MM.1S (cell line): ENCODE results near the gene C20orf141.

Experiments used
- DNase-seq: peaks from one replicate; pipeline ENCODE4 v3.0.0-alpha.2; 2015
- H2AFZ ChIP-seq: fragments of 300-600 bp; sonication (generic); 2 replicates; pipeline ENCODE4 v1.6.0; 2016; ENCODE audit warnings: antibody characterized with exemption, low read length
- H3F3A ChIP-seq: fragments of 300-600 bp; sonication (generic); 2 replicates; pipeline ENCODE4 v1.6.1; 2016; ENCODE audit warnings: mild to moderate bottlenecking, antibody characterized with exemption, low read length, moderate library complexity, mixed read lengths; ENCODE audit not compliant: insufficient read depth
- H3K27ac ChIP-seq: fragments of 300-600 bp; sonication (generic); 2 replicates; pipeline ENCODE4 v1.5.1; 2016; ENCODE audit warnings: mild to moderate bottlenecking, low read length
- H3K27me3 ChIP-seq: fragments of 300-600 bp; sonication (generic); replicated peaks from 2 replicates; pipeline ENCODE4 v1.6.0; 2016; ENCODE audit warnings: low read length; ENCODE audit not compliant: insufficient read depth
- H3K36me3 ChIP-seq: fragments of 300-600 bp; sonication (generic); replicated peaks from 2 replicates; pipeline ENCODE4 v1.6.1; 2016; ENCODE audit warnings: mild to moderate bottlenecking, low read length, mixed read lengths; ENCODE audit not compliant: insufficient read depth
- H3K4me1 ChIP-seq: fragments of 300-600 bp; sonication (generic); 2 replicates; pipeline ENCODE4 v1.6.1; 2016; ENCODE audit warnings: low read length, mixed read lengths
- H3K4me2 ChIP-seq: fragments of 300-600 bp; sonication (generic); 2 replicates; pipeline ENCODE4 v1.6.0; 2016; ENCODE audit warnings: low read depth, low read length
- H3K4me3 ChIP-seq: fragments of 300-600 bp; sonication (generic); 2 replicates; pipeline ENCODE4 v1.5.1; 2016; ENCODE audit warnings: low read length, mixed read lengths
- H3K79me2 ChIP-seq: fragments of 300-600 bp; sonication (generic); 2 replicates; pipeline ENCODE4 v1.6.1; 2016; ENCODE audit warnings: mixed run types, low read length, mixed read lengths
- H3K9ac ChIP-seq: fragments of 300-600 bp; sonication (generic); 2 replicates; pipeline ENCODE4 v1.6.1; 2016; ENCODE audit warnings: low read length, mixed read lengths
- H3K9me2 ChIP-seq: fragments of 300-600 bp; sonication (generic); replicated peaks from 2 replicates; pipeline ENCODE4 v1.6.1; 2016; ENCODE audit warnings: mild to moderate bottlenecking, low read length, mixed read lengths; ENCODE audit not compliant: insufficient read depth
- H3K9me3 ChIP-seq: fragments of 300-600 bp; sonication (generic); replicated peaks from 2 replicates; pipeline ENCODE4 v1.6.1; 2016; ENCODE audit warnings: mild to moderate bottlenecking, low read length, mixed read lengths; ENCODE audit not compliant: insufficient read depth
- H4K20me1 ChIP-seq: fragments of 300-600 bp; sonication (generic); 2 replicates; pipeline ENCODE4 v1.6.1; 2016; ENCODE audit warnings: mild to moderate bottlenecking, low read length, moderate library complexity, mixed read lengths; ENCODE audit not compliant: insufficient read depth
- EZH2 ChIP-seq: fragments of 300-600 bp; sonication (generic); optimal IDR thresholded peaks from 2 replicates; pipeline ENCODE3; 2017; ENCODE audit warnings: low read depth, mild to moderate bottlenecking, antibody characterized with exemption, low read length, mixed read lengths
- EZH2phosphoT487 ChIP-seq: fragments of 300-600 bp; sonication (generic); IDR thresholded peaks from 2 replicates; pipeline ENCODE4 v1.6.1; 2018; ENCODE audit warnings: antibody characterized with exemption, low read length
- TF ChIP-seq, protein P1 (sequence below): fragments of 300-600 bp; sonication (generic); IDR thresholded peaks from 2 replicates; pipeline ENCODE4 v1.5.1; 2016; ENCODE audit warnings: antibody characterized with exemption, low read length, mixed read lengths

Gene C20orf141

GRCh38 chr20:2804041-2804828 is 10.6 kb upstream of the C20orf141 start:
- Histone ChIP-seq H3K4me2 (no peak overlapping the region), H3K36me3 (no peaks in the 10 kb centered on the region), H3K27ac (no peak overlapping the region), H3F3A (no peaks in the 10 kb centered on the region), H4K20me1 (no peaks in the 10 kb centered on the region), H3K27me3 (peaks cover 78% of the 10 kb centered on the region), H3K79me2 (no peaks in the 10 kb centered on the region), H3K4me1 (no peaks in the 10 kb centered on the region), H3K9me2 (no peaks in the 10 kb centered on the region), H3K9me3 (no peaks in the 10 kb centered on the region), H3K9ac (no peak overlapping the region), H3K4me3 (no peak overlapping the region), H2AFZ (no peak overlapping the region)
- DNase-seq = no peak
- TF ChIP-seq EZH2phosphoT487 (no peak), EZH2 (no peak)
- TF ChIP-seq, protein P1, sequence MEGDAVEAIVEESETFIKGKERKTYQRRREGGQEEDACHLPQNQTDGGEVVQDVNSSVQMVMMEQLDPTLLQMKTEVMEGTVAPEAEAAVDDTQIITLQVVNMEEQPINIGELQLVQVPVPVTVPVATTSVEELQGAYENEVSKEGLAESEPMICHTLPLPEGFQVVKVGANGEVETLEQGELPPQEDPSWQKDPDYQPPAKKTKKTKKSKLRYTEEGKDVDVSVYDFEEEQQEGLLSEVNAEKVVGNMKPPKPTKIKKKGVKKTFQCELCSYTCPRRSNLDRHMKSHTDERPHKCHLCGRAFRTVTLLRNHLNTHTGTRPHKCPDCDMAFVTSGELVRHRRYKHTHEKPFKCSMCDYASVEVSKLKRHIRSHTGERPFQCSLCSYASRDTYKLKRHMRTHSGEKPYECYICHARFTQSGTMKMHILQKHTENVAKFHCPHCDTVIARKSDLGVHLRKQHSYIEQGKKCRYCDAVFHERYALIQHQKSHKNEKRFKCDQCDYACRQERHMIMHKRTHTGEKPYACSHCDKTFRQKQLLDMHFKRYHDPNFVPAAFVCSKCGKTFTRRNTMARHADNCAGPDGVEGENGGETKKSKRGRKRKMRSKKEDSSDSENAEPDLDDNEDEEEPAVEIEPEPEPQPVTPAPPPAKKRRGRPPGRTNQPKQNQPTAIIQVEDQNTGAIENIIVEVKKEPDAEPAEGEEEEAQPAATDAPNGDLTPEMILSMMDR = no peak

GRCh38 chr20:2804852-2805688 is 9.7 kb upstream of the C20orf141 start:
- Histone ChIP-seq H3K9me3 (no peaks in the 10 kb centered on the region), H3K27ac (no peak overlapping the region), H3F3A (no peaks in the 10 kb centered on the region), H3K36me3 (no peaks in the 10 kb centered on the region), H3K27me3 (peaks cover 70% of the 10 kb centered on the region), H3K4me1 (no peaks in the 10 kb centered on the region), H2AFZ (no peak overlapping the region), H3K79me2 (no peaks in the 10 kb centered on the region), H3K4me2 (no peak overlapping the region), H3K9me2 (no peaks in the 10 kb centered on the region), H3K9ac (no peak overlapping the region), H4K20me1 (no peaks in the 10 kb centered on the region), H3K4me3 (no peak overlapping the region)
- TF ChIP-seq EZH2phosphoT487 = no peak
- TF ChIP-seq EZH2 = no peak
- TF ChIP-seq, protein P1 = no peak
- no peak for DNase-seq

GRCh38 chr20:2805689-2806350 is 9.0 kb upstream of the C20orf141 start:
- Histone ChIP-seq H3F3A (no peaks in the 10 kb centered on the region), H3K4me1 (no peaks in the 10 kb centered on the region), H2AFZ (no peak overlapping the region), H3K79me2 (no peaks in the 10 kb centered on the region), H3K27ac (no peak overlapping the region), H3K4me2 (no peak overlapping the region), H3K9me3 (no peaks in the 10 kb centered on the region), H3K9ac (no peak overlapping the region), H3K36me3 (no peaks in the 10 kb centered on the region), H3K27me3 (peaks cover 64% of the 10 kb centered on the region), H3K4me3 (no peak overlapping the region), H3K9me2 (no peaks in the 10 kb centered on the region), H4K20me1 (no peaks in the 10 kb centered on the region)
- TF ChIP-seq EZH2 = no peak
- TF ChIP-seq, protein P1 = no peak
- no peak for TF ChIP-seq EZH2phosphoT487
- DNase-seq = no peak
